Heart left ventricle (tissue), 13 donors: Measurements from ENCODE around the gene MDP1.

Experiments used
- CTCF ChIP-seq, 12 donors: fragments of 200-600 bp; sonication (generic) in 4 of 12; IDR thresholded peaks; one replicate each; pipeline versions ENCODE4 v1.5.0 to v1.8.0; 2018 to 2022; ENCODE audit warnings: antibody characterized with exemption in 12 of 12, mild to moderate bottlenecking in 5 of 12
- POLR2A ChIP-seq, 2 donors: fragments of 450-650 bp; IDR thresholded peaks; one replicate each; pipeline ENCODE4 v1.6.1; 2017; ENCODE audit warnings: antibody characterized with exemption in 2 of 2, mild to moderate bottlenecking in 2 of 2, moderate library complexity in 2 of 2
- donor health status: ischemic (EF 13 %, LVEDD 7.1; RV severe dilation, severe dysfunction).
- donor health status: DM: no; HTN: yes; CAD: no.
- donor health status: DM: no; HTN: no; CAD: no.
- donor health status: ischemic (EF 25% LVEDD 6.9; RV normal size, moderate dysfunction).
- donor health status: ischemic (EF 25% LVEDD 5.7; RV mildly dilated, moderate dysfunction).
- donor health status: ischemic (EF 35%, LVEDD 5.7; RV mildly dilated, moderate dysfunction).
- donor health status: nonischemic (EF 11% LVEDD 7.7; RV severe dilation, severe dysfunction).
- donor health status: DM: yes; HTN: yes; CAD: no.
- donor health status: PGD.
- donor health status: ischemic (EF 29% LVEDD 5.4; RV normal size, mild dysfunction).
- donor health status: nonischemic (EF 23%, LVEDD 6.1; RV moderate dilation, normal function).

DNA sequence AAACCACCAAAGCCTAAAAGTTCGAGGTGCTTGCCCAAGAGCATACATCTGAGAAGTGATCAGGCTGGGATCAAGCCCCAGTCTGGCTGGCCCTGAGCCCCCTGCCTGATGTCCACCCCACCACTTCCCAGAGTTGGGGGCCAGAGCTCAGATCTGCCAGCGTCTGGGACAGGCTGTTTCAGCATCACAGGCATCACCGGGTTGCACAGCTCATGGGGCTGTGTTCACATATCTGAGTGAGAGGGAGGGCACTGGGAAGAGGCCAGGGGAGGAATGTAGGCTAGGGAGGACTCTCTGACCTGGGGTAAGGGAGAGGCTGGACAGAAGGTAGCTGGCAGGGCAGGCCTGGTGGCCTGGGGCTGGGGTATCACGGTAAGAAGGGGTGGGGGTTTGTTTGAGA lies 41.1 kb upstream of the MDP1 start:
- TF ChIP-seq CTCF (IDR thresholded peaks at IDR 0.05): no peak
- TF ChIP-seq POLR2A (IDR thresholded peaks at IDR 0.05): no peak
